PC-9 (cell line): ENCODE data around the gene VIPR1.

Experiments used
- EZH2 ChIP-seq: fragments of 200-600 bp; sonication (generic); IDR thresholded peaks from 2 replicates; pipeline ENCODE4 v1.8.0; 2017; ENCODE audit warnings: antibody characterized with exemption, low read depth
- TF ChIP-seq, protein P1 (sequence below): fragments of 200-600 bp; sonication (generic); conservative IDR thresholded peaks from 2 replicates; pipeline ENCODE4 v1.6.1; 2017; ENCODE audit warnings: mixed run types, antibody characterized with exemption, mild to moderate bottlenecking, moderate library complexity

DNA sequence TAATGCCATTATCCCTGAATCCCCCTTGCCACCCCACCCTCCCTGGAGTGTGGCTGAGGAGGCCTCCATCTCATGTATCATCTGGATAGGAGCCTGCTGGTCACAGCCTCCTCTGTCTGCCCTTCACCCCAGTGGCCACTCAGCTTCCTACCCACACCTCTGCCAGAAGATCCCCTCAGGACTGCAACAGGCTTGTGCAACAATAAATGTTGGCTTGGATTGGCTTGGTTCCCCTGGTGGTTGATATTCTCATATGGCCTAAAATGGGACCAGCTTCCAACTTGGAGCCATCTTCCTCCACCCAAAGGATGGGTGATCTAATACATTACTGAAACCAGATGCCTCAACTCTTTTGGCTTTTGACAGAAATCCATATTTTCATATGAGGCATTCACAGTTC lies 34.9 kb downstream of the VIPR1 start:
- TF ChIP-seq, protein P1, sequence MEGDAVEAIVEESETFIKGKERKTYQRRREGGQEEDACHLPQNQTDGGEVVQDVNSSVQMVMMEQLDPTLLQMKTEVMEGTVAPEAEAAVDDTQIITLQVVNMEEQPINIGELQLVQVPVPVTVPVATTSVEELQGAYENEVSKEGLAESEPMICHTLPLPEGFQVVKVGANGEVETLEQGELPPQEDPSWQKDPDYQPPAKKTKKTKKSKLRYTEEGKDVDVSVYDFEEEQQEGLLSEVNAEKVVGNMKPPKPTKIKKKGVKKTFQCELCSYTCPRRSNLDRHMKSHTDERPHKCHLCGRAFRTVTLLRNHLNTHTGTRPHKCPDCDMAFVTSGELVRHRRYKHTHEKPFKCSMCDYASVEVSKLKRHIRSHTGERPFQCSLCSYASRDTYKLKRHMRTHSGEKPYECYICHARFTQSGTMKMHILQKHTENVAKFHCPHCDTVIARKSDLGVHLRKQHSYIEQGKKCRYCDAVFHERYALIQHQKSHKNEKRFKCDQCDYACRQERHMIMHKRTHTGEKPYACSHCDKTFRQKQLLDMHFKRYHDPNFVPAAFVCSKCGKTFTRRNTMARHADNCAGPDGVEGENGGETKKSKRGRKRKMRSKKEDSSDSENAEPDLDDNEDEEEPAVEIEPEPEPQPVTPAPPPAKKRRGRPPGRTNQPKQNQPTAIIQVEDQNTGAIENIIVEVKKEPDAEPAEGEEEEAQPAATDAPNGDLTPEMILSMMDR: no peak
- TF ChIP-seq EZH2: no peak
